LNCaP clone FGC (cell line): ENCODE results near the gene PIGT.

Experiments
- DNase-seq: peaks from one replicate; pipeline ENCODE4 v3.0.0-alpha.2; 2011; ENCODE audit warnings: low read depth
- H3K4me3 ChIP-seq: 2 replicates; pipeline ENCODE4 v1.5.1; 2011; ENCODE audit warnings: mild to moderate bottlenecking, low read depth, low read length, control low read depth
- TF ChIP-seq, protein P1 (sequence below): IDR thresholded peaks from 2 replicates; pipeline ENCODE4 v1.5.1; 2012; ENCODE audit warnings: mild to moderate bottlenecking; ENCODE audit not compliant: control insufficient read depth, insufficient read depth; ENCODE audit errors: extremely low read depth

The PIGT gene

DNA sequence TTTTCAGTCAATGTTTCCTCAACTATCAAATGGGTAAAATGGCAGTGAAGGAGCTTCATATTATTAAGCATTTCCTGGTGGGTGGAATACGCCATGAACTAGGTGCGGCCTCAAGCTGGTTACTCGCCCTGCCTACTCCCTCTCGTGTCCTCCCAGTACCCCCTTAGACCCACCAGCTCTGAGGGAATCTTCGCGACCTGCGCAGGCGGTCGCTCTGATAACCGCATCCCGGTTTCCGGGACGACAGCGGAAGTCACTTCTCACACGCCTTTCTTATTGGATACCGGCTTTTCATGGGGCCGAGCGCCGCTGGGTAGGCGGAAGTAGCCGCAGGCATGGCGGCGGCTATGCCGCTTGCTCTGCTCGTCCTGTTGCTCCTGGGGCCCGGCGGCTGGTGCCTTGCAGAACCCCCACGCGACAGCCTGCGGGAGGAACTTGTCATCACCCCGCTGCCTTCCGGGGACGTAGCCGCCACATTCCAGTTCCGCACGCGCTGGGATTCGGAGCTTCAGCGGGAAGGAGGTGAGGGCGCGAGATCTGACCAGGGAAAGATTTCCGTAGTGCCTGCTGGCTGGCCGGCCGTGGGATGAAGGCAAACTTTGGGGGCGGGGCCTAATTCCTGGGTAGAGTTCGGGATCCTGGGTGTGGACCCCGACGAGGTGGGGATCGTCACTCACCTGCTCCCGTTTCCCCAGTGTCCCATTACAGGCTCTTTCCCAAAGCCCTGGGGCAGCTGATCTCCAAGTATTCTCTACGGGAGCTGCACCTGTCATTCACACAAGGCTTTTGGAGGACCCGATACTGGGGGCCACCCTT lies at the start of gene PIGT:
Gene PIGT, plus strand, starts transcription at position 320 of the 816 bp plus-strand sequence. Its CDS starts 16 bp downstream, at position 336.
- DNase-seq, result no peak

DNA sequence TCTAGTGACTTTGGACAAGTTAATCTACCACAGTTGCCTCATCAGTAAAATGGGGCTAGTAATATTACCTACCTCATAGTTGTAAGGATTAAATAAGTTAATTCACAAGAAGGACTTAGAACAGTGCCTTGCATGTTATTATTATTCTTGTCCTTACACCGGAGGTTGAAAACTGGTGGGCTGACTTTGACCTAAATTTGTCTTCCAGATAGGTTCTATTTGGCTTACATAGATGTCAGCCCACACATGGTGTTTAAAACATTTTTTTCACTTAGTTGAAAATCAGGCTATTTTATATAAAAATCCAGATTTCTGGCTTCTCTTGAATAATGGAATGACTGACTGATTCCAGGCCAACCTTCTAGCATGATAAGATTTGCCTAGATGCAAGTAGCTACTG lies 49.7 kb upstream of the PIGT start:
- no peak overlapping the region for H3K4me3 ChIP-seq
- TF ChIP-seq, protein P1, sequence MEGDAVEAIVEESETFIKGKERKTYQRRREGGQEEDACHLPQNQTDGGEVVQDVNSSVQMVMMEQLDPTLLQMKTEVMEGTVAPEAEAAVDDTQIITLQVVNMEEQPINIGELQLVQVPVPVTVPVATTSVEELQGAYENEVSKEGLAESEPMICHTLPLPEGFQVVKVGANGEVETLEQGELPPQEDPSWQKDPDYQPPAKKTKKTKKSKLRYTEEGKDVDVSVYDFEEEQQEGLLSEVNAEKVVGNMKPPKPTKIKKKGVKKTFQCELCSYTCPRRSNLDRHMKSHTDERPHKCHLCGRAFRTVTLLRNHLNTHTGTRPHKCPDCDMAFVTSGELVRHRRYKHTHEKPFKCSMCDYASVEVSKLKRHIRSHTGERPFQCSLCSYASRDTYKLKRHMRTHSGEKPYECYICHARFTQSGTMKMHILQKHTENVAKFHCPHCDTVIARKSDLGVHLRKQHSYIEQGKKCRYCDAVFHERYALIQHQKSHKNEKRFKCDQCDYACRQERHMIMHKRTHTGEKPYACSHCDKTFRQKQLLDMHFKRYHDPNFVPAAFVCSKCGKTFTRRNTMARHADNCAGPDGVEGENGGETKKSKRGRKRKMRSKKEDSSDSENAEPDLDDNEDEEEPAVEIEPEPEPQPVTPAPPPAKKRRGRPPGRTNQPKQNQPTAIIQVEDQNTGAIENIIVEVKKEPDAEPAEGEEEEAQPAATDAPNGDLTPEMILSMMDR, result no peak
- no peak for DNase-seq

More for the DNA sequence above, at the start of gene PIGT:
- H3K4me3 ChIP-seq, result peak within 1 kb of the TSS; percentile 83
- TF ChIP-seq, protein P1, result no peak

DNA sequence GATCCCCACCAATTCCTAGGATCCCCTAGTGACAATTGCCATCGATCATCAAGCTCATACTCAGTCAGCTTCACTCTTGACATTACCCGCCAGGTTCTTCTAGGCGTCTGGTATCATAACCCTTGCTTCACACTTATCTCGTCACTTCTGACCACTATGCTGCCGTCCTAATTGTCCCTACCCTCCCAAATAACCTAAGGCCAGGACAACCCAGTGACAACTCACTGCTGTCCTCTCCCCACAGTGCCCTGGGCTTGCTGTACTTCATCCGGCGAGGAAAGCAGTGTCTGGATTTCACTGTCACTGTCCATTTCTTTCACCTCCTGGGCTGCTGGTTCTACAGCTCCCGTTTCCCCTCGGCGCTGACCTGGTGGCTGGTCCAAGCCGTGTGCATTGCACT lies 49.3 kb upstream of the PIGT start:
- TF ChIP-seq, protein P1, result no peak
- DNase-seq, result no peak
- H3K4me3 ChIP-seq, result no peak overlapping the region

DNA sequence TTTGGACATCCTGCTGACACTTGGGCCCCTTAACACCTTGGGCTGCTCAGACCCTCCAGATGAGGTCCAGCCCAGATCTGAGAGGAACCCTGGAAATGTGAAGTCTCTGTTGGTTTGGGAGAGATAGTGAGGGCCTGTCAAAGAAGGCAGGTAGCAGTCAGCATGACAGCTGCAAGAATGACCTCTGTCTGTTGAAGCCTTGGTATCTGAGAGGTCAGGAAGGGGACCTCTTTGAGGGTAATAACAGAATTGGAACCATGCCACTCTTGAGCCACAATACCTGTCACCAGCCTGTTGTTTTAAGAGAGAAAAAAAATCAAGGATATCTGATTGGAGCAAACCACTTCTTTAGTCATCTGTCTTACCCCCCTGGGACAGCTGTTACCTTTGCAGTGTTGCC lies 48.8 kb upstream of the PIGT start:
- TF ChIP-seq, protein P1, result no peak
- no peak for DNase-seq
- H3K4me3 ChIP-seq, result no peak overlapping the region

DNA sequence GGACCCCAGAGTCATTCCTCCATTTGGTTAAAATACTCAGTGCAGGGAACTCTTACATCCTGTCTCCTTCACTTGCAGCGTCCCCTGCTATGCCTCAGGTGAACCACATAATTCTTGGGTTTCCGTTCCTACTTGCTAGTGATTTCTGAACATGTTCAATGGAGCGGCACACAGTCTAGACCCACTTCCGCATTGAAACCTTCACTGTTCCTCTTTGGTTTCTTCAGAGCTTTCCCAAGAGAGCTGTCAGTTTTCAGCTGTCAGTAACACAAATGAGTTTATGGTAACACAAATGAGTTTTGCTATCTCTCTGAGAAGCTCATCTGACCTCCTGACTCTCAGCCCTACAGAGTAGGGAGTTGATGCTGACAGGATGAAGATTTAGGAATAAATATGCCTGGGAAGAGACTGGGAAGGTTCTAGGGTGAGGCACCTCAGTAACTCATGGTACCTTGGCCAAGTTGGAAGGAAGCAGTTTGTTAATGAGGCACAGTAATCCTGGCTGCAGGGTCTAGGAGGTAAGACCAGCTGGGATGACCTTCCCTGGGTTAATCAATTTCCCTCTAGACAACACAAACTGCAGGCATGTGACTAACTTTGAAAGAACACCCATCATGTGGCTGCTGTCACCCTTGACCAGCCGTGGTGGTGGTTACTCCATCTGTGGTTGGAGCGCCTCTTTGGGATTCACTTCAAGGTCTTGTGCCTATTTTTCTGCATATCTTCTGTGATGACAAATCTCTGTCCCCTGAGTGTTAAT lies 47.5 kb upstream of the PIGT start:
- no peak for DNase-seq
- TF ChIP-seq, protein P1, result no peak
- H3K4me3 ChIP-seq, result no peak overlapping the region

DNA sequence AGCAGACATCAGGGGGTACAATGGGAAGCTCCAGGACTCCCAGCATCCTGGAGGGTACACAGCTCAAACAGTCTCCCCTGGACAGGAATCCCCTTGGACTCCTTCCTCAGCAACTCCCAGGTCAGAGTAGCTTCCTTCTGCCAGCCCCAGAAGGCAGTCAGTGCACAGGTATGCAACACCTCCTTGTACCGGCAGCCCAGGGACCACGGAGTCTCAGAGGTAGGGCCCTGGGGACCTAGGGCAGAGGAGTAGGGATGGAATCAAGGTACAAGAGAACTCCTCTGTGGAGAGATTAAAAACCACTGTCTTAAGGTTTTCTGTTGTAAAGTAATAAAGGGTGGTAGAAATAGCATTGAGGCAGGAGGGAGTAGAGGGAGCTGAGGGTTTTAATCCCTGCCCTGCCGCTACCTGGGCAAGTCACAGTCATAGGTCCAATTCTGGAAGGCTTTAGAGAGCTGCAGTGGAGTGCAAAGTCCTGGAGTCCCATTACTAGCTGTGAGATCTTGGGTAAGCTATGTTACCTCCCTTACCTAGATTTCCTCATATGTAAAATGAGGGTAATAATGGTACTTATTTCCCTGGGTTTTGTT lies 45.3 kb upstream of the PIGT start:
- DNase-seq, result no peak
- TF ChIP-seq, protein P1, result no peak
- H3K4me3 ChIP-seq, result no peak overlapping the region
